ENCODE results near the gene BRSK1.

The BRSK1 gene

GRCh38 chr19:55275851-55276719, 7.7 kb upstream of the BRSK1 start:
- no peak for DNase-seq

DNA sequence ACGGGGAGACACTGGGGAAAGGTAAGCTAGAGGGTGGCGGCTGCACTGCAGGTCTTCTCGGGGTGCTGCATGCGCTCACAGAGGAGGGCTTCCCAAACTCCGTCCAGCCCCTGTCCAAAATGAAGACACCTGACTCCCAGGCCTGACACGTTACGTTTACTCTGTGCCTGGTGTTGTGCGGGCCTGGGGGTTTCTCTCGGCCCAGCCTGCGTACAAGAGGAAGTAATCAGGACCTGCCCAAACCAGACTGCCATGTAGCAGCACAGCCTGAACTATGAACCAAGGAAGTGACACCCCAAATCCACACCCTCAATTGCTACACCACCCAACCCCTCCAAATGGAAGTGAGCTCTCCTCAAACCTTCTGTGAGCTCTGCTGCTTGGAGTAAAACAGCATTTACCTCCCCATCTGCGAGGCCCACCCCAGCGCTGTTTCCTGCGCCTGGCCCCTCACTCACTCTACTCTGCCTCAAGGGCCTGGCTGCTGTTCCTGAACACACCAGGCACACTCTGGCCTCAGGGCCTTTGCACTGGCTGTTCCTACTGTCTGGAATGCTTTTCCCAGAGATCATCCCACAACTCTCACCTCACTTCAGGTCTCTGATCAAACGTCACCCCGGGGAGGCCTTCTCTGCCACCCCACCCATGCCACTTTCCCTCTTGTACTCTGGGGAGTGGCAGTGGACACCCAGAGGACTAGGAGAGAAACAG, 6.9 kb upstream of the BRSK1 start:
- DNase-seq: no peak

- no peak for DNase-seq
Observed at GRCh38 chr19:55277494-55277893, 6.3 kb upstream of the BRSK1 start.

GRCh38 chr19:55278391-55279135, 5.2 kb upstream of the BRSK1 start:
- DNase-seq: no peak

DNA sequence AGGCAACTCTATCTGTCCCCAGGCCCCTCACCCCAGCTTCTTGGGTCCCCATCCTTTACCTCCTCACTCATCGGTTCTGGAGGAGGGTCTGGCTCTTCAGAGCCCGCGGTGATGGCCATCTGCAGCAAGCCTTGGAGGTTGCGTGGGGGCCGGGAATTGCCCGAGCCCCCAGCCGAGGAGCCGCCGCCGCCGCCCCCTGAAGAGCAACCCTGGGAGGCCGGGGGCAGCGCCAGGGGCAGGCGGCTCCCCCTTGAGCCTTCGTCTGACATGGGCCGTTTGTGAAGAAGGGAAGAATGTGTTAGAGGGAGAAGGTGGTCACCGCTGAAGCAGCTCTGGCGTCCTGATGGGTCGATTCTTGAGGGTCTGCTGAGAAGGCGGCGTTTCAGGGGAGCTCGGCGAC, 4.5 kb upstream of the BRSK1 start:
- no peak for DNase-seq

DNA sequence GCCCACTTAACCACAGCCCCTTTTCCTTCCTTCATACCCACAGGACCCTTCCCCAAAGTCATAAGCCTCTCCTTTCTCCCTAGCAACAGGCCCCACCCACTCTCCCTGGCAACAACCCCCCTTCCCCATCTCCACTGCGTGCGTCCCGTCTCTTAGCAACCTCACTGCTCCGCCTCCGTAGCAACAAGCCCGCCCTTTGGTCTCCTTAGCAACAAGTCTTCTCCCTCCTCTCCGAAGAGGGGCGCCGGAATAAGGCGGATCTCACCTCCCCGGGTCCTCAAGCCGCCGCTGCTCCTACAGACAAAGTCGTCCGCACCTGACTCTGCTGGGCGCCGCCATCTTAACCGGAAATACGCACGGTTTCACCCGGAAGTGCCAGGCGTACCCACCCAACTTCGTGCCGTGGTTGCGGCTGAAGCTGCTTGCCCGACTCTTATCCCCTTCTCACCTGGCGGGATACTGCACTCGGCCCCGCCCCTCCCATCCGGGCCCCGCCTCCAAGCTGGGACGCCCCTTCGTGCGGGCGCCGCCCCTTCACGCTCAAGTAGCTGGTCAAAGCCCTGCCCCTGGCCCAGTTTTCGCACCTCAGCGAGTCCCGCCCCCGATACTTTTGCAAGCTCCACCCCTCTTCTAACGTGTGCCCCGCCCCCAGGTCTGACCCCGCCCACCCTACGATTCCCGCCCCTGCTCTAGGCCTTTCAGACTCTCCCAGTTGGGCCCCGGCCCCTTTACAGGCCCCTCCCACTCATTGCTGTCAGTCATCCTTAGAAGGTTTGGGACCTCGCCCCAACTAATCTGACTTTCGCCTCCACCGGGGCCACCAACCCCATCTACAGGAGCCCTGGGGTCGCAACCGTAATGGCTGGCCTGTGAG, 3.8 kb upstream of the BRSK1 start, which contains the start of gene HSPBP1:
Gene HSPBP1 (minus strand): TSS at position 341 of the 874 bp plus-strand sequence. CDS start 502 bp downstream, outside the sequence.
- peak; percentile 99 for DNase-seq

DNA sequence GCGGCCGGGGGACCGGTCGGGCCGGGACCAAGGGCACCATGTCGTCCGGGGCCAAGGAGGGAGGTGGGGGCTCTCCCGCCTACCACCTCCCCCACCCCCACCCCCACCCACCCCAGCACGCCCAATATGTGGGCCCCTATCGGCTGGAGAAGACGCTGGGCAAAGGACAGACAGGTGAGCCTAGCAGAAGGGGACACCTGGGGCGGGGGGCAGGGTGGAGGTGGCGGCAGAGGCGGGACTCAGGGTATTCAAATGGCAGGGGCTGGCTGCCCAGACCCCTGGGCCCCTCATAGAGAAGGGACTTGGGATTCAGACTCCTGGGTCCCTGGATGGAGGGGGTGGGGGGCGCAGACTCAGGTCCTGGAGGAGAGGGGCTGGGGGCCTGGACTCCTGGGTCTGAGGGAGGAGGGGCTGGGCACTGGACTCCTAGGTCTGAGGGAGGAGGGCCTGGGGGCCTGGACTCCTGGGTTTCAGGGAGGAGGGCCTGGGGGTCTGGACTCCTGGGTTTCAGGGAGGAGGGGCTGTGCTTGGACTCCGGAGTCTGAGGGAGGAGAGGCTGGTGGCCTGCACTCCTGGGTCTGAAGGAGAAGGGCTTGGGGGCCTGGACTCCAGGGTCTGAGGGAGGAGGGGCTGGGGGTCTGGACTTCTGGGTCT, 735 bp downstream of the BRSK1 start:
- peak; percentile 31 for DNase-seq

- DNase-seq: no peak
Observed at GRCh38 chr19:55285229-55285890, 1.6 kb downstream of the BRSK1 start.

GRCh38 chr19:55287361-55288079, 3.7 kb downstream of the BRSK1 start:
- DNase-seq: no peak

- DNase-seq: peak; percentile 65
Observed at GRCh38 chr19:55289117-55289796, 5.5 kb downstream of the BRSK1 start.

DNA sequence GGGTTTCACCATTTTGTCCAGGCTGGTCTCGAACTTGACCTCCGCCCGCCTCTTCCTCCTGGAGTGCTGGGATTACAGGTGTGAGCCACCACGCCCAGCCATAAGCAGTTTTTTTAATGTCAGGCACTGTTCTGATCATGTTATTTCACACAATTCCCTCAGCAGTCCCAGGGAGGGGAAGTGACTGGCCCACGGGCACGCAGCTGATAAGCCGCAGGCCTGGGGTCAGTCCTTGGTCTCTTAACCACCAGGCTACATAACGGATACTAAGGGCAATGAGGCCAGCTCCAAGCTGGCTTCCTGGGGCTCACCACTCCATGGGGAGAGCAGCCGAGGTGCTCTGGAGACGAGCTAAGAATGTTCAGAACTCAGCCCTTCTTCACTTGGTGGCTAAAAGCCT, 13.5 kb downstream of the BRSK1 start:
- DNase-seq: no peak

GRCh38 chr19:55299991-55300390, 16.2 kb downstream of the BRSK1 start:
- DNase-seq: no peak

DNA sequence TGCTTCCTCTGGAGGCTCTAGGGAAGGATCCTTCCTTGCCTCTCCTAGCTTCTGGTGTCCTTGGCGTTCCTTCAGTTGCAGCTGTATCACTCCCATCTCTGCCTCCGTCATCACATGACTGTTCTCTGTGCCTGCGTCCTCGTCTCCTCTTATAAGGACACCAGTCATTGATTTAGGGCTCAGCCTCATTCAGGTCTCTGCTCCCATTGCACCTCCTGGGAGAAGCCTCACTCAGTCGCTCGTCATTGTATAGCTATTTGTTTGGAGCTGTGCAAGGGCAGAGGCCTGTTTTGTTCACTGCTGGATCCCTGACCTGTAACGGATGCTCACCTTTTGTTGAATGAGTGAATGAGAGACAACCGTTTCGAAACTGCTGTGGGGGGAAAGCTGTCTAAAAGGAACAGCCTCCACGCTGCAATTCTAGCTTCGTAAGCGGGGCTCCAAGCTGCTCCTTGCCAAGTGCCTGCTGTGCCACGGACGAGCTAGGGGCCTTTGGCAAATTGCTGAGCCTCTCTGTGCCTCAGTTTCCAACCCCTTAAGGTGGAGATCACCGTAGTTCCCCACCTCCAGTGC, 17.2 kb downstream of the BRSK1 start:
- no peak for DNase-seq

- DNase-seq: peak; percentile 86
Observed at GRCh38 chr19:55301459-55302317, 17.9 kb downstream of the BRSK1 start.

GRCh38 chr19:55302318-55302703, 18.5 kb downstream of the BRSK1 start:
- DNase-seq: no peak

GRCh38 chr19:55303477-55303876, 19.7 kb downstream of the BRSK1 start:
- DNase-seq: no peak

GRCh38 chr19:55304279-55304978, 20.6 kb downstream of the BRSK1 start:
- peak; percentile 86 for DNase-seq

DNA sequence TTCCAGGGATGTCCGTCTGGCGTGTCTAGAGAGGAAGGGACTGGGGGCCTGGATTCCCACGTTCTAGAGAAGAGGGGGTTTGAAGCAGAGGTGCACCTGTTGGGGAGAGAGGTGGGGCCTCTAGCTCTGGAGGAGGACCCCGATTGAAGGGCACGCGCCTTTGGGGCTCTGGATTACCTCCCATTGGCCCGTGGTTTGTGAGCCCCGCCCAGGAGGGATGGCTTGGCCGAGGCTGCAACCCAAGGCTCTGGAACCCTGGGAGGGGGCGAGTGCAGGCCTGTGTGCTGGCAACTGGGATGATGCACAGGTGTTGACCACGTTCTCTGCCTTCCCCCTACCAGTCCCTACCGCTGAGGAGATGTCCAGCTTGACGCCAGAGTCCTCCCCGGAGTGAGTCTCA, 21.2 kb downstream of the BRSK1 start:
- no peak for DNase-seq

All from NCI-H82 (cell line).